GM12878 (cell line): ENCODE data around the gene IRF2. TPM values are rescaled to one million over a fixed set of nuclear protein-coding genes. Genes with fewer than 3 reads are reported as not detected.

ENCODE experiments used
- ATAC-seq: fragments of 200-7000 bp; cut with Tn5 transposase; 3 replicates; pipeline ENCODE4 v1.9.1; 2020; ENCODE audit warnings: mild to moderate bottlenecking, moderate library complexity
- BruUV-seq: library from RNA; stranded (reverse); fragments of 400-500 nt; replicated peaks from 2 replicates; lab custom pipeline; 2021; lab: Mats Ljungman, UMichigan
- CTCF ChIA-PET: fragments of 300-600 bp; sonication (Branson Sonifier 250); formaldehyde crosslinking; extraction: SDS; loops from one replicate; lab custom pipeline; 2021; ENCODE audit warnings: inconsistent platforms; lab: Yijun Ruan, JAX
- POLR2A ChIA-PET: fragments of 350-600 bp; formaldehyde crosslinking; extraction: SDS; loops from one replicate; lab custom pipeline; 2021; ENCODE audit warnings: inconsistent platforms; lab: Charles Lee
- RAD21 ChIA-PET: fragments of 300-600 bp; sonication (Branson Sonifier 250); formaldehyde crosslinking; loops from one replicate; lab custom pipeline; 2023; ENCODE audit warnings: antibody characterized with exemption; ENCODE audit not compliant: unreplicated experiment; lab: Charles Lee
- SMC1A ChIA-PET: fragments of 300-600 bp; sonication (Branson Sonifier 250); formaldehyde crosslinking; loops from one replicate; lab custom pipeline; 2023; ENCODE audit not compliant: unreplicated experiment, uncharacterized antibody; lab: Charles Lee
- DNase-seq: peaks from one replicate; pipeline ENCODE4 v3.0.0-alpha.2; 2011; ENCODE audit warnings: low read depth, low spot score
- FAIRE-seq: peaks from 3 replicates; lab custom pipeline; 2011; peaks lifted over from hg19 to GRCh38; lab: Jason Lieb, UNC
- H2AFZ ChIP-seq: 2 replicates; pipeline ENCODE4 v1.6.0; 2011; ENCODE audit warnings: low read depth, low read length, control low read depth; ENCODE audit not compliant: control insufficient read depth
- H3K27ac ChIP-seq: 2 replicates; pipeline ENCODE4 v1.5.1; 2011; ENCODE audit warnings: control low read depth; ENCODE audit not compliant: control insufficient read depth, insufficient read depth
- H3K27me3 ChIP-seq, 2 experiments: replicated peaks in 1 of 2; 2 replicates each; pipeline versions ENCODE4 v1.6.0 to v1.6.1; 2011; ENCODE audit warnings: low read length in 1 of 2; ENCODE audit not compliant: control insufficient read depth in 2 of 2, insufficient read depth in 2 of 2
- H3K36me3 ChIP-seq, 2 experiments: 2 replicates each; pipeline ENCODE4 v1.5.1; 2011; ENCODE audit warnings: low read length in 1 of 2; ENCODE audit not compliant: control insufficient read depth in 2 of 2, insufficient read depth in 2 of 2
- H3K4me1 ChIP-seq: 2 replicates; pipeline ENCODE4 v1.6.1; 2011; ENCODE audit warnings: mild to moderate bottlenecking, low read length, moderate library complexity, mixed read lengths; ENCODE audit not compliant: control insufficient read depth, insufficient read depth
- H3K4me2 ChIP-seq: 2 replicates; pipeline ENCODE4 v1.6.0; 2011; ENCODE audit warnings: control low read depth; ENCODE audit not compliant: control insufficient read depth, insufficient read depth
- H3K4me3 ChIP-seq: fragments of 200-600 bp; sonication (generic); 2 replicates; pipeline ENCODE4 v1.5.1; 2016
- H3K79me2 ChIP-seq: 2 replicates; pipeline ENCODE4 v1.6.0; 2011; ENCODE audit warnings: low read length; ENCODE audit not compliant: control insufficient read depth, insufficient read depth
- H3K9ac ChIP-seq: 2 replicates; pipeline ENCODE4 v1.8.0; 2011; ENCODE audit warnings: low read length, control low read depth, mixed read lengths; ENCODE audit not compliant: control insufficient read depth, insufficient read depth
- H3K9me3 ChIP-seq: replicated peaks from 3 replicates; pipeline ENCODE4 v1.5.1; 2011; ENCODE audit warnings: mild to moderate bottlenecking, low read length; ENCODE audit not compliant: control insufficient read depth, insufficient read depth
- H4K20me1 ChIP-seq: 2 replicates; pipeline ENCODE4 v1.6.0; 2011; ENCODE audit not compliant: control insufficient read depth, insufficient read depth
- ATF2 ChIP-seq: IDR thresholded peaks from 2 replicates; pipeline ENCODE4 v1.6.1; 2012; ENCODE audit warnings: low read length, inconsistent platforms
- ATF3 ChIP-seq: IDR thresholded peaks from 2 replicates; pipeline ENCODE4 v1.6.1; 2011; ENCODE audit warnings: low read depth, mild to moderate bottlenecking, low read length, moderate library complexity, borderline replicate concordance; ENCODE audit errors: extremely low read depth
- BCL11A ChIP-seq: IDR thresholded peaks from 2 replicates; pipeline ENCODE4 v1.6.1; 2011; ENCODE audit warnings: low read depth, low read length
- BMI1 ChIP-seq: fragments of 450-650 bp; IDR thresholded peaks from 2 replicates; pipeline ENCODE4 v1.6.1; 2016; ENCODE audit warnings: mild to moderate bottlenecking, moderate library complexity, borderline replicate concordance
- DPF2 ChIP-seq: fragments of 450-650 bp; IDR thresholded peaks from 2 replicates; pipeline ENCODE4 v1.6.1; 2017; ENCODE audit warnings: mild to moderate bottlenecking
- GABPA ChIP-seq: IDR thresholded peaks from 2 replicates; pipeline ENCODE4 v1.6.1; 2014; ENCODE audit warnings: antibody characterized with exemption, low read depth, mild to moderate bottlenecking, inconsistent platforms
- KAT2A ChIP-seq: conservative IDR thresholded peaks from 2 replicates; pipeline ENCODE4 v1.6.1; 2011; ENCODE audit warnings: low read depth, low read length; ENCODE audit not compliant: control insufficient read depth
- PML ChIP-seq: IDR thresholded peaks from 2 replicates; pipeline ENCODE4 v1.6.1; 2012; ENCODE audit warnings: low read length, inconsistent platforms
- POU2F2 ChIP-seq: IDR thresholded peaks from 3 replicates; pipeline ENCODE4 v1.6.1; 2011; ENCODE audit warnings: low read depth, mild to moderate bottlenecking, low read length, borderline replicate concordance
- RCOR1 ChIP-seq: conservative IDR thresholded peaks from 2 replicates; pipeline ENCODE4 v1.6.1; 2012; ENCODE audit warnings: low read depth, low read length, improper control_type of control experiment
- REST ChIP-seq: IDR thresholded peaks from 2 replicates; pipeline ENCODE4 v1.6.1; 2012; ENCODE audit warnings: mild to moderate bottlenecking, low read depth, low read length
- SREBF2 ChIP-seq: IDR thresholded peaks from 2 replicates; pipeline ENCODE4 v1.6.1; 2012; ENCODE audit warnings: mild to moderate bottlenecking, low read length
- SUZ12 ChIP-seq: fragments of 200-600 bp; sonication (generic); IDR thresholded peaks from one replicate; pipeline ENCODE4 v1.6.1; 2018; ENCODE audit warnings: antibody characterized with exemption, mild to moderate bottlenecking; ENCODE audit not compliant: unreplicated experiment
- YBX1 ChIP-seq: fragments of 450-650 bp; IDR thresholded peaks from 2 replicates; pipeline ENCODE4 v1.6.1; 2016; ENCODE audit warnings: antibody characterized with exemption
- ZZZ3 ChIP-seq: IDR thresholded peaks from 2 replicates; pipeline ENCODE4 v1.6.1; 2011; ENCODE audit warnings: low read depth; ENCODE audit not compliant: control insufficient read depth, insufficient read length
- WGBS: methylation state at CpG from one replicate; pipeline ENCODE4 v1.1.6; 2016; ENCODE audit warnings: low lambda C conversion rate; ENCODE audit not compliant: insufficient replicate concordance, insufficient coverage; ENCODE audit errors: missing lambda C conversion rate; 5-methylcytosine and 5-hydroxymethylcytosine counted together
- in situ Hi-C: fragments of 300-500 bp; cut with MboI; formaldehyde crosslinking; loops from 9 replicates; pipeline ENCODE4 v1.14.3; 2018; ENCODE audit warnings: mixed read lengths
- intact Hi-C: fragments of 100-400 bp; cut with micrococcal nuclease; formaldehyde crosslinking; loops from one replicate; pipeline ENCODE4 v1.14.2; 2022; ENCODE audit not compliant: unreplicated experiment
- polyA plus RNA-seq, 11 experiments: library from polyadenylated mRNA; depleted of rRNA in 4 of 11; unstranded in 6 of 11; stranded (reverse) in 5 of 11; fragments of >200 nt; fragmentation: Nextera tagmentation in 4 of 11; fragmentation: Illumina TruSeq in 1 of 11; extraction: Ambion mirVana in 4 of 11; extraction: Trizol in 1 of 11; gene quantifications; 1 replicate in 1 of 11; 2 replicates in 10 of 11; pipeline versions ENCODE4 v1.2.1 to v1.2.3, GENCODE V29; 2011 to 2016; ENCODE audit warnings: inconsistent platforms in 2 of 11, missing spikeins in 2 of 11, low read depth in 1 of 11
- total RNA-seq, 4 experiments: library from RNA; depleted of rRNA in 3 of 4; stranded (reverse); fragments of >200 nt in 3 of 4; fragmentation: Illumina TruSeq in 1 of 4; extraction: Trizol in 1 of 4; gene quantifications; 2 replicates each; pipeline versions ENCODE4 v1.2.1 to v1.2.3, GENCODE V29; 2013 to 2021

Gene IRF2
- total and polyA plus RNA-seq, 10 of the 15 experiments (the other 5 are each of a cell fraction or from before 2014, with no cell fraction given): 45.1 to 99.3 (median 58.9) TPM

- H3K4me1 ChIP-seq: no peaks in the 10 kb centered on the region
- no peaks in the 10 kb centered on the region for H4K20me1 ChIP-seq
- H3K27ac ChIP-seq: no peak overlapping the region
- no peak overlapping the region for H2AFZ ChIP-seq
- no peak for FAIRE-seq
- ChIA-PET RAD21 (no interaction called here), SMC1A (no interaction called here), CTCF (interaction anchor here (1.1 kb wide), 1 partner anchor 23 kb away, joined by 3 read pairs; no protein-coding TSS in a partner anchor), POLR2A (interaction anchor here (1.3 kb wide), 1 partner anchor 15 kb away, joined by 4 read pairs; no protein-coding TSS in a partner anchor)
- BruUV-seq: no TSS peak
- H3K4me2 ChIP-seq: no peak overlapping the region
- no peaks in the 10 kb centered on the region for H3K36me3 ChIP-seq
- no peak for ATAC-seq
- no peak overlapping the region for H3K9ac ChIP-seq
- peaks cover 2% of the 10 kb centered on the region; the same call in 2 of the 3 replicates for H3K9me3 ChIP-seq
- no peaks in the 10 kb centered on the region for H3K27me3 ChIP-seq
- H3K79me2 ChIP-seq: no peaks in the 10 kb centered on the region
- no peak for DNase-seq
- no peak for TF ChIP-seq YBX1
- TF ChIP-seq BMI1: no peak
- no peak for TF ChIP-seq RCOR1
- TF ChIP-seq POU2F2: no peak
- TF ChIP-seq ATF2: no peak
- no peak for TF ChIP-seq ATF3
- TF ChIP-seq KAT2A: no peak
- no peak for TF ChIP-seq SUZ12
- TF ChIP-seq GABPA: no peak
- TF ChIP-seq DPF2: no peak
- no peak for TF ChIP-seq SREBF2
- no peak for TF ChIP-seq REST
- TF ChIP-seq PML: no peak
- no peak for TF ChIP-seq ZZZ3
- no peak for TF ChIP-seq BCL11A
- H3K4me3 ChIP-seq: no peak overlapping the region
- 100% methylated on average over 3 of the region's 3 CpGs for WGBS
- in situ Hi-C loops (no loop called here), intact Hi-C loops (no loop called here)
These were observed 106.1 kb downstream of the IRF2 start for GRCh38 chr4:184368290-184368689.
